Suprapubic skin (tissue), 4 donors: ENCODE data around the gene PPP2R5C. TPM values are rescaled to one million over a fixed set of nuclear protein-coding genes. Genes with fewer than 3 reads are reported as not detected.

Experiments
- DNase-seq, 2 donors: peaks; one replicate each; pipeline ENCODE4 v3.0.0-alpha.2; 2019; ENCODE audit warnings: low spot score in 2 of 2
- H3K27ac ChIP-seq: fragments of 200-600 bp; sonication (generic); one replicate; pipeline ENCODE4 v1.5.1; 2019
- H3K27me3 ChIP-seq: fragments of 200-600 bp; sonication (generic); one replicate; pipeline ENCODE4 v1.5.1; 2019
- H3K36me3 ChIP-seq: fragments of 200-600 bp; sonication (generic); one replicate; pipeline ENCODE4 v1.5.1; 2019
- H3K4me1 ChIP-seq: fragments of 200-600 bp; sonication (generic); one replicate; pipeline ENCODE4 v1.5.1; 2019
- H3K4me3 ChIP-seq: fragments of 200-600 bp; sonication (generic); one replicate; pipeline ENCODE4 v1.5.1; 2019; ENCODE audit warnings: mild to moderate bottlenecking
- H3K9me3 ChIP-seq: fragments of 200-600 bp; sonication (generic); one replicate; pipeline ENCODE4 v1.5.1; 2019
- CTCF ChIP-seq, 2 donors: fragments of 200-600 bp in 1 of 2; fragments of 450-650 bp in 1 of 2; sonication (generic) in 1 of 2; IDR thresholded peaks; one replicate each; pipeline ENCODE4 v1.5.1; 2016 to 2019; ENCODE audit warnings: antibody characterized with exemption in 2 of 2, mild to moderate bottlenecking in 1 of 2, moderate library complexity in 1 of 2
- EP300 ChIP-seq: sonication (generic); formaldehyde crosslinking; IDR thresholded peaks from one replicate; pipeline ENCODE4 v1.6.1; 2017; ENCODE audit warnings: antibody characterized with exemption
- POLR2A ChIP-seq, 2 donors: fragments of 450-650 bp; IDR thresholded peaks; one replicate each; pipeline ENCODE4 v1.6.1; 2017; ENCODE audit warnings: antibody characterized with exemption in 2 of 2, mild to moderate bottlenecking in 2 of 2, moderate library complexity in 2 of 2
- POLR2AphosphoS5 ChIP-seq, 3 donors: sonication (generic); formaldehyde crosslinking; IDR thresholded peaks; one replicate each; pipeline ENCODE4 v1.6.1; 2017; ENCODE audit warnings: antibody characterized with exemption in 3 of 3
- WGBS: methylation state at CpG from one replicate; pipeline ENCODE4 v1.1.5; 2018; 5-methylcytosine and 5-hydroxymethylcytosine counted together
- total RNA-seq, 4 donors: library from RNA; depleted of rRNA; stranded (reverse); fragments of >200 nt; gene quantifications; one replicate each; pipeline ENCODE4 v1.1.0, GENCODE V29; 2016

Gene PPP2R5C
- total RNA-seq, 4 donors from 2014 or later: 104 to 149 (median 119) TPM

GRCh38 chr14:101884089-101884933, 122.8 kb downstream of the PPP2R5C start:
- H3K4me1 ChIP-seq: no peaks in the 10 kb centered on the region
- TF ChIP-seq POLR2AphosphoS5 (IDR thresholded peaks at IDR 0.05): no peak
- H3K9me3 ChIP-seq: no peaks in the 10 kb centered on the region
- DNase-seq: no peak
- peaks cover 73% of the 10 kb centered on the region for H3K36me3 ChIP-seq
- H3K27me3 ChIP-seq: no peaks in the 10 kb centered on the region
- H3K27ac ChIP-seq: no peak overlapping the region
- 93% methylated on average over 15 of the region's 17 CpGs for WGBS
- H3K4me3 ChIP-seq: no peak overlapping the region

- Histone ChIP-seq H3K36me3 (peaks cover 72% of the 10 kb centered on the region), H3K4me1 (no peaks in the 10 kb centered on the region), H3K4me3 (no peak overlapping the region), H3K9me3 (no peaks in the 10 kb centered on the region), H3K27me3 (no peaks in the 10 kb centered on the region), H3K27ac (no peak overlapping the region)
- WGBS: 95% methylated on average over 24 of the region's 24 CpGs
- no peak for DNase-seq
- no peak for TF ChIP-seq EP300
- TF ChIP-seq POLR2AphosphoS5 (IDR thresholded peaks at IDR 0.05): no peak
- no peak for TF ChIP-seq CTCF (IDR thresholded peaks at IDR 0.05)
- TF ChIP-seq POLR2A (IDR thresholded peaks at IDR 0.05): no peak
Measured at GRCh38 chr14:101884934-101885576, 123.5 kb downstream of the PPP2R5C start.

- H3K4me1 ChIP-seq: no peaks in the 10 kb centered on the region
- no peaks in the 10 kb centered on the region for H3K27me3 ChIP-seq
- over 99% methylated on average over 10 of the region's 11 CpGs for WGBS
- no peak for DNase-seq
- TF ChIP-seq POLR2A (IDR thresholded peaks at IDR 0.05) (no peak), EP300 (no peak), CTCF (IDR thresholded peaks at IDR 0.05) (no peak), POLR2AphosphoS5 (IDR thresholded peaks at IDR 0.05) (no peak)
- no peak overlapping the region for H3K4me3 ChIP-seq
- peaks cover 81% of the 10 kb centered on the region for H3K36me3 ChIP-seq
- H3K27ac ChIP-seq: no peak overlapping the region
- no peaks in the 10 kb centered on the region for H3K9me3 ChIP-seq
Measured at GRCh38 chr14:101887219-101887618, 125.7 kb downstream of the PPP2R5C start.

GRCh38 chr14:101888182-101888581, 126.7 kb downstream of the PPP2R5C start:
- TF ChIP-seq POLR2AphosphoS5 (IDR thresholded peaks at IDR 0.05) (no peak), EP300 (no peak), CTCF (IDR thresholded peaks at IDR 0.05) (no peak), POLR2A (IDR thresholded peaks at IDR 0.05) (no peak)
- no peak for DNase-seq
- no peak overlapping the region for H3K27ac ChIP-seq
- no peaks in the 10 kb centered on the region for H3K9me3 ChIP-seq
- H3K36me3 ChIP-seq: peaks cover 82% of the 10 kb centered on the region
- no peak overlapping the region for H3K4me3 ChIP-seq
- WGBS: 91% methylated on average over 10 of the region's 10 CpGs
- H3K27me3 ChIP-seq: no peaks in the 10 kb centered on the region
- no peaks in the 10 kb centered on the region for H3K4me1 ChIP-seq

GRCh38 chr14:101889366-101889765, 127.9 kb downstream of the PPP2R5C start:
- DNase-seq: no peak
- peaks cover 81% of the 10 kb centered on the region for H3K36me3 ChIP-seq
- TF ChIP-seq POLR2AphosphoS5 (IDR thresholded peaks at IDR 0.05) (no peak), CTCF (IDR thresholded peaks at IDR 0.05) (no peak), EP300 (no peak)
- H3K9me3 ChIP-seq: no peaks in the 10 kb centered on the region
- 86% methylated on average over 10 of the region's 10 CpGs for WGBS
- H3K27ac ChIP-seq: no peak overlapping the region
- H3K4me3 ChIP-seq: no peak overlapping the region
- H3K4me1 ChIP-seq: no peaks in the 10 kb centered on the region
- no peaks in the 10 kb centered on the region for H3K27me3 ChIP-seq
